ENCODE data around the gene CPT1A. TPM values are rescaled to one million over a fixed set of nuclear protein-coding genes. Genes with fewer than 3 reads are reported as not detected.

CPT1A gene
- total RNA-seq, 2 experiments from 2014 or later: 11.3 to 13.2 TPM

DNA sequence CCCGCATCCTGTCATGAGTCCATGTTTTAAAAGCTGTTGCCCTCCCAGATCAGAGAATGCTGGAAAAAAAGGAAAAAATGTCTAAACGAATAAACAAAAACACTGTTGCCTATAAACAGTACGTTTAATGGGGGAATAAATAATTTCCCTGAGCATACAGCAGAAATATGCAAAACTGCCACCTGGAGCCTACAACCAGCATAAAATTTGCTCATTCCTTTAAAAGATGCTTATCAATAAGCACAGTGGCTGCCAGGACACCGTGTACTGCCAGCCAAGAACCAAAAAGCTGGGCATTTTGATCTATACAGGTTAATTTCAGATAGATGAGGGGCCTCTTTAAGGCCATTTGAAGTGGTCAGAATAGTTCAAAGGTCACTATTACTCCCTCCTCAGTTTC is 5.7 kb upstream of the CPT1A start:
- POLR2A ChIA-PET: no interaction called here
- no peaks in the 10 kb centered on the region for H3K9me3 Mint-ChIP-seq
- H3K4me1 Mint-ChIP-seq (ENCODE audit: low read depth): peaks cover 21% of the 10 kb centered on the region
- no peaks in the 10 kb centered on the region for H3K27me3 ChIP-seq (ENCODE audit: control insufficient read depth in 1 of 2, insufficient read depth in 2 of 2, low read length in 2 of 2)
- peaks cover 5% of the 10 kb centered on the region for H3K36me3 Mint-ChIP-seq (ENCODE audit: low read depth)
- CTCF ChIA-PET: interaction anchor here (1.7 kb wide), 1 partner anchor 22 kb away, joined by 6 read pairs; no protein-coding TSS in a partner anchor
- no peaks in the 10 kb centered on the region for H3K36me3 ChIP-seq (ENCODE audit: insufficient read depth, low read length)
- DNase-seq: no peak
- no peak overlapping the region for H3K27ac Mint-ChIP-seq
- no peak overlapping the region for H3K4me3 ChIP-seq (ENCODE audit: low read length)
- H3K27me3 Mint-ChIP-seq: peaks cover under 1% of the 10 kb centered on the region
- peaks cover 22% of the 10 kb centered on the region for H3K4me1 ChIP-seq (ENCODE audit: insufficient read depth, low read length)
- ATAC-seq (ENCODE audit: poor library complexity): no peak
- TF ChIP-seq, protein P1, sequence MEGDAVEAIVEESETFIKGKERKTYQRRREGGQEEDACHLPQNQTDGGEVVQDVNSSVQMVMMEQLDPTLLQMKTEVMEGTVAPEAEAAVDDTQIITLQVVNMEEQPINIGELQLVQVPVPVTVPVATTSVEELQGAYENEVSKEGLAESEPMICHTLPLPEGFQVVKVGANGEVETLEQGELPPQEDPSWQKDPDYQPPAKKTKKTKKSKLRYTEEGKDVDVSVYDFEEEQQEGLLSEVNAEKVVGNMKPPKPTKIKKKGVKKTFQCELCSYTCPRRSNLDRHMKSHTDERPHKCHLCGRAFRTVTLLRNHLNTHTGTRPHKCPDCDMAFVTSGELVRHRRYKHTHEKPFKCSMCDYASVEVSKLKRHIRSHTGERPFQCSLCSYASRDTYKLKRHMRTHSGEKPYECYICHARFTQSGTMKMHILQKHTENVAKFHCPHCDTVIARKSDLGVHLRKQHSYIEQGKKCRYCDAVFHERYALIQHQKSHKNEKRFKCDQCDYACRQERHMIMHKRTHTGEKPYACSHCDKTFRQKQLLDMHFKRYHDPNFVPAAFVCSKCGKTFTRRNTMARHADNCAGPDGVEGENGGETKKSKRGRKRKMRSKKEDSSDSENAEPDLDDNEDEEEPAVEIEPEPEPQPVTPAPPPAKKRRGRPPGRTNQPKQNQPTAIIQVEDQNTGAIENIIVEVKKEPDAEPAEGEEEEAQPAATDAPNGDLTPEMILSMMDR (IDR thresholded peaks at IDR 0.05): no peak
- intact Hi-C loops (cut with DNase I, micrococcal nuclease): loop anchor here (10.0 kb wide), 3 partner anchors 53 to 383 kb away; partner anchors contain the start of gene PPP6R3 (in 1 of the 2)
- no peak overlapping the region for H3K27ac ChIP-seq (ENCODE audit: low read depth in 1 of 2, low read length in 2 of 2)
- no peaks in the 10 kb centered on the region for H3K9me3 ChIP-seq (ENCODE audit: control insufficient read depth in 1 of 2, insufficient read depth in 1 of 2, low read length in 2 of 2)
- H3K4me3 Mint-ChIP-seq: no peak overlapping the region

DNA sequence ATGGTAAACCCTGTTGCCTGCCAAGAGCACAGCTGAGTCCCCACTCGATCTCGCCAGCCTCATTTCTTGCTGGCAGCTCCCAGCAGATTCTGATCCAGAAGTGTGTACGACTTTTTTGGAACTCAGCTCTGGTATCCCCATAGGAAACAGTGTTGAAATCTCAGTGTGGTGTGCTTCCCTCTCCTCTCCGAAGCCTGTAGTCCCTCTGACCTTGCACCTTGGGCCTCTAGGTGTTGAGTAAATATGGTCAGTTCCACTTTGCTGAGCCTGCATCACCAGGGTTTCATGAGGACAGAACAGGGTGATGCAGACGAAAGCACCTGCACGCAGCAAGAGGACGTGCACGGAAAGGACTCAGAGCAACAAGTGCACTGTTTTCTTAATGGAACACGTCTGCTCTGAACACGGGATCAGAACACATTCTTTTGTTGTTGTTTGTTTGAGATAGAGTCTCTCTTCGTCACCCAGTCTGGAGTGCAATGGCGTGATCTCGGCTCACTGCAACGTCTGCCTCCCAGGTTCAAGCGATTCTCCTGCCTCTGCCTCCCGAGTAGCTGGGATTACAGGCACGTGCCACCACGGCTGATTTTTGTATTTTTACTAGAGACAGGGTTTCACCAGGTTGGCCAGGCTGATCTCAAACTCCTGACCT is 3.8 kb upstream of the CPT1A start:
- intact Hi-C loops (cut with DNase I, micrococcal nuclease): loop anchor here (10.0 kb wide), 3 partner anchors 51 to 381 kb away; partner anchors contain the start of gene PPP6R3 (in 1 of the 2)
- no peak for ATAC-seq (ENCODE audit: poor library complexity)
- DNase-seq: no peak
- TF ChIP-seq, protein P1 (IDR thresholded peaks at IDR 0.05): no peak
- Histone ChIP-seq H3K4me1 (ENCODE audit: insufficient read depth, low read length) (peaks cover 36% of the 10 kb centered on the region), H3K27ac (ENCODE audit: low read depth in 1 of 2, low read length in 2 of 2) (no peak overlapping the region), H3K9me3 (ENCODE audit: control insufficient read depth in 1 of 2, insufficient read depth in 1 of 2, low read length in 2 of 2) (no peaks in the 10 kb centered on the region), H3K36me3 (ENCODE audit: insufficient read depth, low read length) (no peaks in the 10 kb centered on the region), H3K4me3 (ENCODE audit: low read length) (no peak overlapping the region), H3K27me3 (ENCODE audit: control insufficient read depth in 1 of 2, insufficient read depth in 2 of 2, low read length in 2 of 2) (no peaks in the 10 kb centered on the region)
- Mint-ChIP-seq H3K27me3 (no peaks in the 10 kb centered on the region), H3K4me1 (ENCODE audit: low read depth) (peaks cover 27% of the 10 kb centered on the region), H3K36me3 (ENCODE audit: low read depth) (peaks cover 5% of the 10 kb centered on the region), H3K27ac (no peak overlapping the region), H3K9me3 (no peaks in the 10 kb centered on the region), H3K4me3 (peak overlapping the region; percentile 67)
- ChIA-PET CTCF (interaction anchor here (3.0 kb wide), 1 partner anchor 10 kb away, joined by 8 read pairs; no protein-coding TSS in a partner anchor), POLR2A (no interaction called here)

GRCh38 chr11:68844801-68845200 is 3.1 kb upstream of the CPT1A start:
- Mint-ChIP-seq H3K4me1 (ENCODE audit: low read depth) (peaks cover 33% of the 10 kb centered on the region), H3K4me3 (peak overlapping the region; percentile 91), H3K27me3 (no peaks in the 10 kb centered on the region), H3K36me3 (ENCODE audit: low read depth) (peaks cover 5% of the 10 kb centered on the region), H3K27ac (no peak overlapping the region), H3K9me3 (no peaks in the 10 kb centered on the region)
- Histone ChIP-seq H3K4me1 (ENCODE audit: insufficient read depth, low read length) (peaks cover 42% of the 10 kb centered on the region), H3K36me3 (ENCODE audit: insufficient read depth, low read length) (no peaks in the 10 kb centered on the region), H3K27me3 (ENCODE audit: control insufficient read depth in 1 of 2, insufficient read depth in 2 of 2, low read length in 2 of 2) (no peaks in the 10 kb centered on the region), H3K4me3 (ENCODE audit: low read length) (no peak overlapping the region), H3K9me3 (ENCODE audit: control insufficient read depth in 1 of 2, insufficient read depth in 1 of 2, low read length in 2 of 2) (no peaks in the 10 kb centered on the region), H3K27ac (ENCODE audit: low read depth in 1 of 2, low read length in 2 of 2) (no peak overlapping the region)
- CTCF ChIA-PET: interaction anchor here (1.2 to 3.7 kb wide), 6 partner anchors 10 to 95 kb away, joined by 4 to 42 read pairs (median 7); no protein-coding TSS in a partner anchor
- TF ChIP-seq, protein P1 (IDR thresholded peaks at IDR 0.05): no peak
- DNase-seq (no peak), ATAC-seq (ENCODE audit: poor library complexity) (no peak)
- POLR2A ChIA-PET: interaction anchor here (0.7 to 1.5 kb wide), 3 partner anchors 8 to 573 kb away, joined by 3 to 6 read pairs (median 3); partner anchors contain the start of gene C11orf24
- intact Hi-C loops (cut with DNase I, micrococcal nuclease): loop anchor here (1.0 to 10.0 kb wide), 8 partner anchors 20 to 380 kb away; partner anchors contain the start of genes IGHMBP2 (in 2 of the 2), MRPL21 (in 2 of the 2), PPP6R3 (in 1 of the 2) and TESMIN (in 1 of the 2)
